Ectodermal cell (in vitro differentiated cells): ENCODE measurements around the gene DNAJC12.
"Not testable (repeated sequence)": the region's sequence is repeated elsewhere in the genome, so short reads cannot be mapped to it uniquely, and the experiment has no call there.

Experiments
- H3K27ac ChIP-seq: 2 replicates; pipeline ENCODE4 v1.7.0; 2013; ENCODE audit warnings: mild to moderate bottlenecking, low read depth, low read length; ENCODE audit not compliant: insufficient read depth, poor library complexity, severe bottlenecking
- H3K27me3 ChIP-seq: 2 replicates; pipeline ENCODE4 v1.7.0; 2013; ENCODE audit warnings: mild to moderate bottlenecking, low read length; ENCODE audit not compliant: insufficient read depth, control insufficient read depth, poor library complexity, severe bottlenecking
- H3K36me3 ChIP-seq: one replicate; pipeline ENCODE4 v1.7.0; 2013; ENCODE audit warnings: low read length; ENCODE audit not compliant: control insufficient read depth, insufficient read depth
- H3K4me1 ChIP-seq: one replicate; pipeline ENCODE4 v1.7.0; 2013; ENCODE audit warnings: low read length; ENCODE audit not compliant: control insufficient read depth, insufficient read depth
- H3K4me3 ChIP-seq: 2 replicates; pipeline ENCODE4 v1.7.0; 2013; ENCODE audit warnings: low read depth, low read length, control low read depth; ENCODE audit not compliant: insufficient read depth
- H3K9me3 ChIP-seq: 2 replicates; pipeline ENCODE4 v1.7.0; 2013; ENCODE audit warnings: mild to moderate bottlenecking, low read length, moderate library complexity; ENCODE audit not compliant: control insufficient read depth
- WGBS, 2 experiments: methylation state at CpG; one replicate each; pipeline ENCODE4 v1.1.7; 2013; ENCODE audit warnings: missing lambda C conversion rate in 2 of 2; 5-methylcytosine and 5-hydroxymethylcytosine counted together

Gene DNAJC12

DNA sequence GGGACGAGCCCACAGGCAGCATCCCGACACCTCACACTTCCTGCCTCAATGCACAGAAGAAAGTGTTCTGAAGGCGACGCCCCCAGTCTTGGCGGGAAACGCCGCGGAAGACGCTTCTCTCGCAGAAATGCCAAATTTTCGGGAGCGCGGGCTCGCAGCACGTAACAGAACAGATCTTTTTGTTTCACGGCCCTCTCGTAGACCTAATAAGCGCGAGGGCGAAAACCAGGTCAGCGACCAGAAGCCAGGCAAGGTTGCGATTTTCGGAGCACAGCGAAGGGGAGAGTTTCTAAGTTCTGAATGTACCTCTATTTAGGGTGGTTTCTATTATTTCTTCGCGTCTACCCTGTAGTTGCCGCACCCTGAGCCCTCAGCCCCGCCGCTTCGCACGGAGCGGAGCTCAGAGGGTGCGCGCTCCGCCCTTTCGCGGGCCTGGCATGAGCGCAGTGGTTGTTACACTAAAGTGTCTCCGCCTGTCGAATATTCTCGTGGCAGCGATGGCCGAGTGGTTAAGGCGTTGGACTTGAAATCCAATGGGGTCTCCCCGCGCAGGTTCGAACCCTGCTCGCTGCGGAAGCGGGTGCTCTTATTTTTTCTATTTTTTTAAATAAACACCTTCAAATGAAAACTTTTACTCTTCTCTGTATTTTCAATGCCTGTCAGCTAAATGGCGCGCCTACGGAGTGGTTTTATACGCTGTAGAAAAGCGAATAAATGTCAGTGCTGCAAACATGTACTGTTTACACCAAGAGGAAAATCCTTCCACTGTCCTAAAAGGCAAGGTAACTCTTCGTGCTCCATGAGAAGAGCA, 73.8 kb downstream of the DNAJC12 start:
- 1% methylated on average over 55 to 56 of the region's 56 CpGs for WGBS, 2 experiments
- Histone ChIP-seq H3K4me1 (no peaks in the 10 kb centered on the region), H3K4me3 (peak overlapping the region; percentile 59), H3K27me3 (peaks cover 6% of the 10 kb centered on the region), H3K27ac (no peak overlapping the region), H3K36me3 (no peaks in the 10 kb centered on the region), H3K9me3 (no peaks in the 10 kb centered on the region)

DNA sequence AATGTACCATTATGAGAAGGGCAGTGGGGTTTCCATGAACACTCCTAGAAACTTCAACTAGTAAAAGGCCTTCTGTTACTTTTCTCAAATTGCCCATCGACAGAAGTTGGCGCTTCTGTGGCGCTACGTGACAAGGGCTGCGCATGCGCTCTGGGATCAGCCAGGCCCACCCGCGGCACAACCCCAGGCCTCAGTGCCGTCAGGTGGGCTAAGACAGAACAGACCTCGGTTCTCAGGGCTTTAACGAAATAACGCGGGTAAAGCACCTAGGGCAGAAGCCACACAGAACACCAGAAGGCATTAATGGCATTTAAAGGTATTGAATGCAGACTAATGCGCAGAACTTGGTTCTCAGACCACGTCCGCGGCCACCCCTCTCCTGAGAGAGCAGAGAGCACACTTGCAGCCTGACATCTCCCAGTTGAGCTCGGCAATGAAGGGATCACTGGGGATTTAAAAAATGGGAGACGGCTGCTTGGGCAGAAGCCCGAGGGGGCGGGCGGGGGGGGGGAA, 74.4 kb downstream of the DNAJC12 start:
- WGBS, 2 experiments, result 16% methylated on average over 22 of the region's 22 CpGs
- peak overlapping the region; percentile 59 for H3K4me3 ChIP-seq
- no peaks in the 10 kb centered on the region for H3K4me1 ChIP-seq
- no peaks in the 10 kb centered on the region for H3K9me3 ChIP-seq
- H3K27me3 ChIP-seq, result peaks cover 6% of the 10 kb centered on the region
- H3K27ac ChIP-seq, result no peak overlapping the region
- H3K36me3 ChIP-seq, result no peaks in the 10 kb centered on the region

DNA sequence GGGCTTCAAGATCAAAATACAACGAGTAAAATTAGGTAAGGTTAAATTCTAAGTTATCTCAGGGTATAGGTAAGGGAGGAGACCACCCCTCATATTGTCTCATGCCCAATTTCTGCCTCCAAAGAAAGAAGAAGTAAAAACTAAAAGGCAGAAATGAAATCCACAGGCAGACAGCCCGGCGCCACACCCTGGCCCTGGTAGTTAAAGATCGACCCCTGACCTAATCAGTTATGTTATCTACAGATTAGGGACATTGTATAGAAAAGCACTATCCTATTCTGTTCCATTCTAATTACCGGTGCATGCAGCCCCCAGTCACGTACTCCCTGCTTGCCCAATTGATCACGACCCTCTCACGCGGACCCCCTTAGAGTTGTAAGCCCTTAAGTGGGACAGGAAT, 75.4 kb downstream of the DNAJC12 start:
- not testable (repeated sequence) for H3K27me3 ChIP-seq, H3K36me3 ChIP-seq, H3K4me3 ChIP-seq, H3K9me3 ChIP-seq, H3K27ac ChIP-seq, H3K4me1 ChIP-seq
- 94 to 95% methylated on average over 8 to 9 of the region's 9 CpGs for WGBS, 2 experiments

DNA sequence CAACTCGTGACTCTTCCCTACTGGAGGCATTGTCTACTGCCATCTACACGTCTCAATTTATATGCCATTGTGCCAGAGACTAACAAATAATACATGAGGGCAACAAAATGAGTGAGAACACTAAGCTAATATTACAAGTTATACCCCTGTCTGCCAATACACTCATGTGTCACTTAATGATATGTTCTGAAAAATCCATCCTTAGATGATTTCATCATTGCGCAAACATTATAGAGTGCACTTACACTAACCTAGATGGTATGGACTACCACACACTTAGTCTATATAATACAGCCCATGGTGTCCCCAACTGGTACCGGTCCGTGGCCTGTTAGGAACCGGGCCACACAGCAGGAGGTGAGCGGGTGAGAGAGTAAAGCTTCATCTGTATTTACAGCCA, 77.7 kb downstream of the DNAJC12 start:
- no peaks in the 10 kb centered on the region for H3K4me1 ChIP-seq
- peaks cover 6% of the 10 kb centered on the region for H3K27me3 ChIP-seq
- H3K9me3 ChIP-seq, result no peaks in the 10 kb centered on the region
- WGBS, 2 experiments, result 90 to 96% methylated on average over 7 of the region's 7 CpGs
- no peaks in the 10 kb centered on the region for H3K36me3 ChIP-seq
- no peak overlapping the region for H3K4me3 ChIP-seq
- no peak overlapping the region for H3K27ac ChIP-seq
